HCT116 (cell line): ENCODE results near the gene CRYBG2. TPM values are rescaled to one million over a fixed set of nuclear protein-coding genes. Genes with fewer than 3 reads are reported as not detected.

Source experiments
- ATAC-seq: fragments of 200-7000 bp; cut with Tn5 transposase; 2 replicates; pipeline ENCODE4 v1.9.1; 2020; ENCODE audit warnings: mild to moderate bottlenecking, moderate library complexity
- BruUV-seq: library from RNA; stranded (reverse); fragments of 400-500 nt; replicated peaks from 2 replicates; lab custom pipeline; 2021; lab: Mats Ljungman, UMichigan
- CTCF ChIA-PET: fragments of 300-600 bp; sonication (Branson Sonifier 250); formaldehyde crosslinking; loops from one replicate; lab custom pipeline; 2021; ENCODE audit warnings: antibody characterized with exemption; lab: Charles Lee
- POLR2A ChIA-PET: fragments of 300-600, 350-600 bp; sonication (Branson Sonifier 250); formaldehyde crosslinking; loops from one replicate; lab custom pipeline; 2021; ENCODE audit warnings: antibody characterized with exemption; lab: Charles Lee
- RAD21 ChIA-PET, 2 experiments: fragments of 300-600 bp; sonication (Branson Sonifier 250); formaldehyde crosslinking; loops; one replicate each; lab custom pipeline; 2023; ENCODE audit warnings: low total read pairs in 2 of 2; ENCODE audit not compliant: uncharacterized antibody in 2 of 2, unreplicated experiment in 2 of 2, low non-redundant PET in 1 of 2; lab: Charles Lee
- DNase-seq: peaks from one replicate; pipeline ENCODE4 v3.0.0-alpha.2; 2010; ENCODE audit warnings: low read depth, low spot score
- H2AFZ ChIP-seq: fragments of 200-600 bp; shearing (Covaris generic), sonication (generic); 2 replicates; pipeline ENCODE4 v1.6.1; 2017; ENCODE audit warnings: low read depth, mixed run types, mixed read lengths, antibody characterized with exemption, low read length; ENCODE audit not compliant: poor library complexity, severe bottlenecking
- H3K27ac ChIP-seq: 2 replicates; pipeline ENCODE4 v1.5.1; 2012; ENCODE audit warnings: low read depth, low read length
- H3K27me3 ChIP-seq: fragments of 200-600 bp; sonication (generic); 2 replicates; pipeline ENCODE4 v1.6.1; 2016; ENCODE audit warnings: mixed run types, low read length, mixed read lengths; ENCODE audit not compliant: insufficient read depth
- H3K36me3 ChIP-seq, 2 experiments: fragments of 200-500 bp in 1 of 2; fragments of 200-600 bp in 1 of 2; sonication (Bioruptor generic) in 1 of 2; sonication (generic) in 1 of 2; 2 replicates each; pipeline versions ENCODE4 v1.5.1 to v1.6.1; 2014 to 2016; ENCODE audit warnings: low read length in 2 of 2, inconsistent platforms in 1 of 2, mixed read lengths in 1 of 2, mixed run types in 1 of 2; ENCODE audit not compliant: insufficient read depth in 2 of 2, control insufficient read depth in 1 of 2
- H3K4me1 ChIP-seq, 2 experiments: fragments of 200-600 bp in 1 of 2; sonication (generic) in 1 of 2; 2 replicates each; pipeline versions ENCODE4 v1.5.1 to v1.6.1; 2012 to 2017; ENCODE audit warnings: low read length in 2 of 2, inconsistent platforms in 1 of 2, mild to moderate bottlenecking in 1 of 2, mixed read lengths in 1 of 2, mixed run types in 1 of 2, moderate library complexity in 1 of 2; ENCODE audit not compliant: insufficient read depth in 2 of 2, control insufficient read depth in 1 of 2
- H3K4me2 ChIP-seq: fragments of 200-600 bp; sonication (generic); 2 replicates; pipeline ENCODE4 v1.6.1; 2017; ENCODE audit warnings: mixed run types, low read length, mixed read lengths
- H3K4me3 ChIP-seq, 2 experiments: fragments of 200-600 bp in 1 of 2; sonication (generic) in 1 of 2; replicated peaks in 1 of 2; 2 replicates each; pipeline ENCODE4 v1.5.1; 2011 to 2016; ENCODE audit warnings: low read length in 2 of 2, control low read depth in 1 of 2, low read depth in 1 of 2, mild to moderate bottlenecking in 1 of 2, mixed read lengths in 1 of 2, mixed run types in 1 of 2
- H3K79me2 ChIP-seq: fragments of 200-600 bp; sonication (generic); 2 replicates; pipeline ENCODE4 v1.6.1; 2017; ENCODE audit warnings: mild to moderate bottlenecking, mixed run types, low read length, moderate library complexity, mixed read lengths; ENCODE audit not compliant: insufficient read depth
- H3K9ac ChIP-seq: fragments of 200-600 bp; sonication (generic); 2 replicates; pipeline ENCODE4 v1.6.1; 2016; ENCODE audit warnings: low read length, mixed read lengths
- H3K9me2 ChIP-seq: fragments of 200-600 bp; sonication (generic), shearing (Covaris generic); 2 replicates; pipeline ENCODE4 v1.6.1; 2017; ENCODE audit warnings: mixed run types, mild to moderate bottlenecking, moderate library complexity; ENCODE audit not compliant: insufficient read depth
- H3K9me3 ChIP-seq, 2 experiments: fragments of 200-500 bp in 1 of 2; fragments of 200-600 bp in 1 of 2; sonication (Bioruptor generic) in 1 of 2; sonication (generic) in 1 of 2; 2 replicates each; pipeline ENCODE4 v1.6.1; 2014 to 2017; ENCODE audit warnings: low read length in 2 of 2, mixed read lengths in 2 of 2, inconsistent platforms in 1 of 2, low read depth in 1 of 2, mild to moderate bottlenecking in 1 of 2, mixed run types in 1 of 2, moderate library complexity in 1 of 2; ENCODE audit not compliant: control insufficient read depth in 1 of 2, insufficient read depth in 1 of 2
- H4K20me1 ChIP-seq: fragments of 200-600 bp; sonication (generic), shearing (Covaris generic); 2 replicates; pipeline ENCODE4 v1.6.1; 2017; ENCODE audit warnings: mixed run types, mild to moderate bottlenecking, moderate library complexity; ENCODE audit not compliant: insufficient read depth
- CEBPB ChIP-seq: IDR thresholded peaks from 2 replicates; pipeline ENCODE4 v1.6.1; 2012; ENCODE audit warnings: low read depth
- CTCF ChIP-seq, 3 experiments: fragments of 200-600 bp in 1 of 3; sonication (generic) in 1 of 3; IDR thresholded peaks in 2 of 3; conservative IDR thresholded peaks in 1 of 3; 2 replicates each; pipeline ENCODE4 v1.5.1; 2012 to 2017; ENCODE audit warnings: low read depth in 2 of 3, low read length in 2 of 3, antibody characterized with exemption in 1 of 3, borderline replicate concordance in 1 of 3, control low read depth in 1 of 3, mild to moderate bottlenecking in 1 of 3, mixed read lengths in 1 of 3, mixed run types in 1 of 3, moderate library complexity in 1 of 3; ENCODE audit not compliant: insufficient read depth in 1 of 3
- EGR1 ChIP-seq: IDR thresholded peaks from 2 replicates; pipeline ENCODE4 v1.6.1; 2012; ENCODE audit warnings: low read depth
- ELF1 ChIP-seq: IDR thresholded peaks from 2 replicates; pipeline ENCODE4 v1.6.1; 2012; ENCODE audit warnings: low read depth, borderline replicate concordance
- EZH2phosphoT487 ChIP-seq: fragments of 200-600 bp; IDR thresholded peaks from 2 replicates; pipeline ENCODE4 v1.6.1; 2018; ENCODE audit warnings: antibody characterized with exemption, borderline replicate concordance
- JUND ChIP-seq: IDR thresholded peaks from 2 replicates; pipeline ENCODE4 v1.6.1; 2012
- POLR2AphosphoS5 ChIP-seq: IDR thresholded peaks from 2 replicates; pipeline ENCODE4 v1.6.1; 2011; ENCODE audit warnings: mild to moderate bottlenecking, low read depth, low read length, moderate library complexity
- RAD21 ChIP-seq: IDR thresholded peaks from 2 replicates; pipeline ENCODE4 v1.6.1; 2012; ENCODE audit warnings: low read depth, mild to moderate bottlenecking
- REST ChIP-seq: IDR thresholded peaks from 2 replicates; pipeline ENCODE4 v1.6.1; 2012; ENCODE audit warnings: low read depth
- SIN3A ChIP-seq: IDR thresholded peaks from 2 replicates; pipeline ENCODE4 v1.6.1; 2012; ENCODE audit warnings: low read depth
- SP1 ChIP-seq: IDR thresholded peaks from 2 replicates; pipeline ENCODE4 v1.6.1; 2012; ENCODE audit warnings: low read depth
- ZFX ChIP-seq: fragments of 450-650 bp; IDR thresholded peaks from 2 replicates; pipeline ENCODE4 v1.6.1; 2017
- intact Hi-C: fragments of 100-400 bp; cut with micrococcal nuclease; formaldehyde crosslinking; loops from 2 replicates; pipeline ENCODE4 v1.10.0; 2022
- total RNA-seq: library from RNA; stranded (reverse); gene quantifications from one replicate; pipeline ENCODE4 v1.2.1, GENCODE V29; 2021; ENCODE audit not compliant: unreplicated experiment

CRYBG2 gene
- total RNA-seq, 1 experiment from 2014 or later, result 10.5 TPM

GRCh38 chr1:26296340-26297056 is 57.4 kb downstream of the CRYBG2 start:
- RAD21 ChIA-PET, result no interaction called here
- no TSS peak for BruUV-seq
- Histone ChIP-seq H3K9me2 (no peaks in the 10 kb centered on the region), H3K27ac (no peak overlapping the region), H3K9me3 (no peaks in the 10 kb centered on the region), H4K20me1 (no peaks in the 10 kb centered on the region), H3K79me2 (no peaks in the 10 kb centered on the region), H2AFZ (no peak overlapping the region), H3K4me2 (no peak overlapping the region), H3K36me3 (0 out of 4 replicates have a peak, but pooled peaks cover 0 to 3% of the 10 kb centered on the region in 2 experiments), H3K4me1 (0 out of 4 replicates have a peak, but pooled peaks cover 0 to 4% of the 10 kb centered on the region in 2 experiments), H3K27me3 (no peaks in the 10 kb centered on the region), H3K9ac (no peak overlapping the region), H3K4me3 (no peak overlapping the region)
- POLR2A ChIA-PET, result no interaction called here
- DNase-seq (no peak), ATAC-seq (no peak)
- CTCF ChIA-PET, result no interaction called here
- intact Hi-C loops, result no loop called here
- TF ChIP-seq ELF1 (no peak), EGR1 (no peak), SIN3A (no peak)

GRCh38 chr1:26295194-26296138 is 58.5 kb downstream of the CRYBG2 start:
- RAD21 ChIA-PET, result no interaction called here
- H3K4me1 ChIP-seq, result 0 out of 4 replicates have a peak, but pooled peaks cover 0 to 4% of the 10 kb centered on the region in 2 experiments
- no TSS peak for BruUV-seq
- H3K9me2 ChIP-seq, result no peaks in the 10 kb centered on the region
- 0 out of 4 replicates have a peak, but pooled peaks cover 0 to 3% of the 10 kb centered on the region in 2 experiments for H3K36me3 ChIP-seq
- no peaks in the 10 kb centered on the region for H3K79me2 ChIP-seq
- H3K9ac ChIP-seq, result no peak overlapping the region
- DNase-seq, result no peak
- H4K20me1 ChIP-seq, result no peaks in the 10 kb centered on the region
- H3K4me2 ChIP-seq, result no peak overlapping the region
- POLR2A ChIA-PET, result no interaction called here
- CTCF ChIA-PET, result interaction anchor here (2.5 kb wide), 1 partner anchor 10 kb away, joined by 12 read pairs; no protein-coding TSS in a partner anchor
- H3K4me3 ChIP-seq, result no peak overlapping the region
- intact Hi-C loops, result no loop called here
- H3K27me3 ChIP-seq, result no peaks in the 10 kb centered on the region
- H3K27ac ChIP-seq, result no peak overlapping the region
- no peak overlapping the region for H2AFZ ChIP-seq
- H3K9me3 ChIP-seq, result no peaks in the 10 kb centered on the region
- no peak for ATAC-seq
- TF ChIP-seq EZH2phosphoT487 (no peak), SIN3A (no peak), CTCF (IDR thresholded peaks at IDR 0.05 in 2 of 3, conservative IDR thresholded peaks at IDR 0.05 in 1 of 3; ENCODE audit: borderline replicate concordance in 1 of 3, insufficient read depth in 1 of 3, low read depth in 2 of 3, low read length in 2 of 3) (no peak), JUND (no peak), REST (no peak), SP1 (no peak), ZFX (no peak), RAD21 (no peak), CEBPB (no peak), POLR2AphosphoS5 (no peak)
